HepG2 (cell line): Measurements from ENCODE around the gene B4GALT5. TPM values are rescaled to one million over a fixed set of nuclear protein-coding genes. Genes with fewer than 3 reads are reported as not detected.

Experiments used
- GLMP ChIP-seq: sonication (generic); formaldehyde crosslinking; IDR thresholded peaks from 2 replicates; pipeline ENCODE4 v1.9.0; 2021; ENCODE audit warnings: missing genetic modification reagents, mild to moderate bottlenecking, borderline replicate concordance
- MATR3 ChIP-seq: sonication (generic); formaldehyde crosslinking; IDR thresholded peaks from 2 replicates; pipeline ENCODE4 v1.4.0; 2020; ENCODE audit warnings: missing genetic modification reagents
- MEIS1 ChIP-seq: sonication (generic); formaldehyde crosslinking; IDR thresholded peaks from 2 replicates; pipeline ENCODE4 v1.9.0; 2021; ENCODE audit warnings: mild to moderate bottlenecking, missing genetic modification reagents, moderate library complexity, borderline replicate concordance
- MNT ChIP-seq: fragments of 450-650 bp; IDR thresholded peaks from 2 replicates; pipeline ENCODE4 v1.6.1; 2016
- PLRG1 ChIP-seq: fragments of 450-650 bp; conservative IDR thresholded peaks from 2 replicates; pipeline ENCODE4 v1.6.1; 2016
- ZMYM3 ChIP-seq: sonication (generic); formaldehyde crosslinking; IDR thresholded peaks from 2 replicates; pipeline ENCODE4 v1.5.1; 2020; ENCODE audit warnings: mild to moderate bottlenecking, missing genetic modification reagents
- ZNF121 ChIP-seq: sonication (generic); formaldehyde crosslinking; IDR thresholded peaks from 2 replicates; pipeline ENCODE4 v1.5.0; 2020; ENCODE audit warnings: mild to moderate bottlenecking, missing genetic modification reagents
- ZNF3 ChIP-seq: IDR thresholded peaks from 2 replicates; pipeline ENCODE4 v1.7.0; 2017; ENCODE audit warnings: inconsistent platforms
- ZNF326 ChIP-seq: sonication (generic); formaldehyde crosslinking; IDR thresholded peaks from 2 replicates; pipeline ENCODE4 v1.4.0; 2020; ENCODE audit warnings: missing genetic modification reagents, borderline replicate concordance
- ZNF383 ChIP-seq: sonication (generic); formaldehyde crosslinking; IDR thresholded peaks from 2 replicates; pipeline ENCODE4 v1.4.0; 2020; ENCODE audit warnings: missing genetic modification reagents, mild to moderate bottlenecking, borderline replicate concordance
- ZNF564 ChIP-seq: sonication (generic); formaldehyde crosslinking; IDR thresholded peaks from 2 replicates; pipeline ENCODE4 v1.8.1; 2023; ENCODE audit warnings: mild to moderate bottlenecking, missing genetic modification reagents
- ZNF609 ChIP-seq: sonication (generic); formaldehyde crosslinking; IDR thresholded peaks from 2 replicates; pipeline ENCODE4 v1.4.0; 2020; ENCODE audit warnings: mild to moderate bottlenecking, missing genetic modification reagents, borderline replicate concordance
- polyA plus RNA-seq, 8 experiments: library from polyadenylated mRNA; depleted of rRNA in 3 of 8; stranded (reverse) in 7 of 8; unstranded in 1 of 8; fragments of >200 nt; fragmentation: Illumina TruSeq in 4 of 8; extraction: Trizol in 4 of 8; gene quantifications; 2 replicates each; pipeline versions ENCODE4 v1.2.1 to v1.2.3, GENCODE V29; 2011 to 2016; ENCODE audit warnings: low read depth in 4 of 8, missing spikeins in 1 of 8, mixed read lengths in 1 of 8; ENCODE audit not compliant: insufficient read depth in 1 of 8
- total RNA-seq, 5 experiments: library from RNA; depleted of rRNA; stranded (reverse); fragments of >200 nt; fragmentation: Illumina TruSeq; extraction: Trizol; gene quantifications; 2 replicates each; pipeline ENCODE4 v1.2.3, GENCODE V29; 2016; ENCODE audit warnings: low read depth in 1 of 5

The B4GALT5 gene
- total and polyA plus RNA-seq, 2 of the 13 experiments (the other 11 are each of a cell fraction or from before 2014, with no cell fraction given), result 27.3 to 30.9 TPM

DNA sequence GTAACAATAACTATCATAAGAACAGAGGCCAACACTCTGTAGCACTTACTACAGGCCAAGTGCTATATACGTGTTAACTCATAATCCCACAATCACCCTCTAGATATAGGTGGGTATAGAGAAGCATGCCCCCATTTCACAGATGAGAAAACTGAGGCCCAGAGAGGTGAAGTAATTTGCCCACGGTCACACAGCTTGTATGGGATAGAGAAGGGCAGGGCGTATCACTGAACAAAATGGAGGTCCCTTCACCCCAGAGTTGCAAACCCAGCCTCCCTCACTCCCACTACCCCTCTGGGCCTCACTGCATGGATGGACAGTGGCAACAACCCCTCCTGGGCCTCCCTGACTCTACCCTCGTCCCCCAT, 113.9 kb downstream of the B4GALT5 start (continued):
- TF ChIP-seq ZNF609 (CRISPR knock-in tag) (peak; percentile 10; the same call in 1 of the 2 replicates), PLRG1 (no peak), ZNF383 (CRISPR knock-in tag) (0 out of 2 replicates have a peak, but pooled peaks have one; percentile 45), ZNF326 (CRISPR knock-in tag) (no peak), MNT (no peak), MEIS1 (CRISPR knock-in tag) (0 out of 2 replicates have a peak, but pooled peaks have one; percentile 12), ZNF564 (CRISPR knock-in tag) (no peak), GLMP (CRISPR knock-in tag) (no peak), ZNF121 (CRISPR knock-in tag) (no peak), ZMYM3 (peak; percentile 98), ZNF3 (CRISPR knock-in tag) (0 out of 2 replicates have a peak, but pooled peaks have one; percentile 13), MATR3 (CRISPR knock-in tag) (no peak)
- TF ChIP-seq, all 625 proteins: peak for 25
